Measurements from ENCODE around the gene SVOP. TPM values are rescaled to one million over a fixed set of nuclear protein-coding genes. Genes with fewer than 3 reads are reported as not detected.

SVOP gene
- total and polyA plus RNA-seq, 2 of the 8 experiments (the other 6 are each of a cell fraction or from before 2014, with no cell fraction given), result 0.06 TPM; not detected in 1

DNA sequence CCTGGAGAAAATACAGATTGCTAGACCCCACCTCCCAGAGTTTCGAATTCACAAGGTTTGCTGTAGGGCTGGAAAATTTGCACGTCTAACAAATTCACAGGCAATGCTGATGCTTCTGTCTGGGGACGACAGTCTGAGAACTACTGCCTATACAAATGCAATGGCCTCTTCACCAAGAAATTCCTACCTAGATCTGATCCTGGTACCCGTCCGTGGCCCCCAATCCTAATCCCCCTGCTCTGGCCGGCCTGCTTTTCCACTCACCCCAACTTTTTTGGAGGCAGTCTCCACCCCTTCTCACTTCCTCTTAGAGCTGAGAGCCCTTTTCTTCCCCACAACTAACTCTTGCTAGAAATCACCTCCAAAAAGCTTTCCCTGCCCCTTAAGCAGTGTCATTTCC is 160.4 kb downstream of the SVOP start:
- Histone ChIP-seq H2AFZ (ENCODE audit: low read length) (peak overlapping the region; percentile 84; the same call in 1 of the 2 replicates), H3K36me3 (ENCODE audit: control insufficient read depth in 2 of 4, insufficient read depth in 4 of 4, low read length in 3 of 4) (no peaks in the 10 kb centered on the region)
- 55% methylated on average over 6 of the region's 6 CpGs; no CpG with 5 or more reads in 1 of the 2 experiments for WGBS, 2 experiments (ENCODE audit: extremely low coverage in 1 of 2, insufficient coverage in 1 of 2, insufficient read length in 1 of 2, insufficient replicate concordance in 2 of 2, low coverage in 1 of 2, low lambda C conversion rate in 2 of 2, missing lambda C conversion rate in 1 of 2)
- no peak for TF ChIP-seq PHF8 (conservative IDR thresholded peaks at IDR 0.05; ENCODE audit: low read depth, low read length)
- no peak for TF ChIP-seq CBX8 (IDR thresholded peaks at IDR 0.05; ENCODE audit: borderline replicate concordance, low read depth, low read length)
- TF ChIP-seq BCL11A (IDR thresholded peaks at IDR 0.05; ENCODE audit: low read depth in 2 of 2, low read length in 2 of 2), result no peak
- no peak for TF ChIP-seq POU5F1 (IDR thresholded peaks at IDR 0.05; ENCODE audit: low read depth, low read length)

More for the DNA sequence above, 160.4 kb downstream of the SVOP start:
- no peak overlapping the region for H2BK20ac ChIP-seq (ENCODE audit: low read length)
- H3K18ac ChIP-seq (ENCODE audit: extremely low read depth, low read length), result peak overlapping the region; percentile 48; the same call in 1 of the 2 replicates
- peaks cover 4 to 29% (median 18%) of the 10 kb centered on the region in 4 experiments for H3K4me1 ChIP-seq (replicated peaks in 1 of 4; ENCODE audit: control insufficient read depth in 3 of 4, insufficient read depth in 4 of 4, low read length in 3 of 4)
- DNase-seq (ENCODE audit: low read depth in 1 of 2, low spot score in 2 of 2), result no peak
- H3K9me3 ChIP-seq (ENCODE audit: insufficient read depth in 2 of 2, low read depth in 1 of 2, low read length in 1 of 2), result no peaks in the 10 kb centered on the region
- peaks cover 14% of the 10 kb centered on the region for H3K23me2 ChIP-seq (ENCODE audit: low read depth, low read length)
- peaks cover 0 to 13% of the 10 kb centered on the region in 2 experiments; a peak in 2 of 4 replicates for H3K79me2 ChIP-seq (ENCODE audit: control insufficient read depth in 1 of 2, insufficient read depth in 2 of 2, low read length in 2 of 2)
- no peak overlapping the region for H3K27ac ChIP-seq (ENCODE audit: low read depth, low read length)
- FAIRE-seq, result no peak
- peaks cover 2 to 5% of the 10 kb centered on the region in 2 experiments for H4K20me1 ChIP-seq (replicated peaks in 1 of 2; ENCODE audit: control insufficient read depth in 1 of 2, insufficient read depth in 2 of 2, low read length in 2 of 2)
- H3K79me1 ChIP-seq (ENCODE audit: low read depth, low read length), result 0 out of 2 replicates have a peak, but pooled peaks cover 2% of the 10 kb centered on the region
- no peak overlapping the region for H2BK5ac ChIP-seq (ENCODE audit: low read depth, low read length)
- H2BK12ac ChIP-seq (ENCODE audit: low read depth, low read length), result peak overlapping the region; percentile 68; the same call in 1 of the 2 replicates
- POLR2A ChIA-PET (ENCODE audit: partially characterized antibody), result interaction anchor here (0.6 kb wide), 1 partner anchor 298 kb away, joined by 3 read pairs; no protein-coding TSS in a partner anchor
- H2BK120ac ChIP-seq (replicated peaks; ENCODE audit: low read depth, low read length), result no peak overlapping the region
- H4K8ac ChIP-seq (ENCODE audit: extremely low read depth, insufficient read depth, low read length), result no peak overlapping the region
- 0 out of 2 replicates have a peak overlapping the region, but pooled peaks have one; percentile 88 for H2BK15ac ChIP-seq (ENCODE audit: low read length)
- H4K91ac ChIP-seq (replicated peaks; ENCODE audit: insufficient read length, low read length), result no peak overlapping the region
- no peak overlapping the region for H3K23ac ChIP-seq (ENCODE audit: insufficient read length)
- CTCF ChIA-PET (ENCODE audit: partially characterized antibody), result interaction anchor here (0.7 to 2.1 kb wide), 5 partner anchors 9 to 103 kb away, joined by 3 to 9 read pairs (median 5); no protein-coding TSS in a partner anchor
- no peak overlapping the region for H4K5ac ChIP-seq (ENCODE audit: insufficient read length, low read depth, low read length)
- H3K27me3 ChIP-seq (replicated peaks in 1 of 4; ENCODE audit: control insufficient read depth in 3 of 4, extremely low read depth in 1 of 4, insufficient read depth in 3 of 4, low read length in 3 of 4), result peaks cover 0 to 2% (median 0%) of the 10 kb centered on the region in 4 experiments; a peak in 3 of 7 replicates
- H3K56ac ChIP-seq (replicated peaks; ENCODE audit: insufficient read length, low read depth, low read length), result no peak overlapping the region
- H3K4ac ChIP-seq (replicated peaks; ENCODE audit: insufficient read length, low read depth, low read length), result no peak overlapping the region
- H2AK5ac ChIP-seq (ENCODE audit: low read depth, low read length), result peak overlapping the region; percentile 75; the same call in 1 of the 2 replicates
- H3K4me3 ChIP-seq (ENCODE audit: extremely low read depth in 1 of 4, insufficient read depth in 2 of 4, low read depth in 3 of 4, low read length in 4 of 4), result no peak overlapping the region
- no peak overlapping the region for H3K4me2 ChIP-seq (ENCODE audit: insufficient read depth in 1 of 2, low read depth in 2 of 2, low read length in 2 of 2)
- no peak overlapping the region for H3K14ac ChIP-seq (ENCODE audit: insufficient read length)
- H3K9ac ChIP-seq (replicated peaks in 1 of 4; ENCODE audit: extremely low read depth in 1 of 4, low read depth in 3 of 4, low read length in 3 of 4), result no peak overlapping the region
